WTC11 (cell line): ENCODE data around the gene GUCA1A.

Source experiments
- ATF3 ChIP-seq: sonication (generic); formaldehyde crosslinking; conservative IDR thresholded peaks from 2 replicates; pipeline ENCODE4 v1.8.1; 2022; ENCODE audit warnings: mild to moderate bottlenecking, missing genetic modification reagents
- E2F4 ChIP-seq: sonication (generic); formaldehyde crosslinking; IDR thresholded peaks from 2 replicates; pipeline ENCODE4 v1.8.1; 2022; ENCODE audit warnings: low read depth, mild to moderate bottlenecking, moderate library complexity, missing genetic modification reagents, borderline replicate concordance
- NR2C2 ChIP-seq: sonication (generic); formaldehyde crosslinking; IDR thresholded peaks from 2 replicates; pipeline ENCODE4 v1.8.0; 2022; ENCODE audit warnings: mild to moderate bottlenecking, missing genetic modification reagents
- SMAD3 ChIP-seq: sonication (generic); formaldehyde crosslinking; IDR thresholded peaks from 2 replicates; pipeline ENCODE4 v1.8.0; 2022; ENCODE audit warnings: missing genetic modification reagents, mild to moderate bottlenecking, borderline replicate concordance
- ZSCAN18 ChIP-seq: fragments of 250-450 bp; sonication (Bioruptor Pico); IDR thresholded peaks from 2 replicates; pipeline ENCODE4 v2.1.2; 2022; ENCODE audit warnings: mild to moderate bottlenecking, moderate library complexity
- TF ChIP-seq, protein P1 (sequence below): fragments of 200-600 bp; IDR thresholded peaks from 2 replicates; pipeline ENCODE4 v1.8.0; 2022; ENCODE audit warnings: antibody characterized with exemption
- TF ChIP-seq, protein P2 (sequence below): sonication (generic); formaldehyde crosslinking; IDR thresholded peaks from 2 replicates; pipeline ENCODE4 v1.8.1; 2022; ENCODE audit warnings: low read depth, missing genetic modification reagents, borderline replicate concordance

GRCh38 chr6:42179945-42180313 lies 6.8 kb downstream of the GUCA1A start:
- TF ChIP-seq, protein P1, sequence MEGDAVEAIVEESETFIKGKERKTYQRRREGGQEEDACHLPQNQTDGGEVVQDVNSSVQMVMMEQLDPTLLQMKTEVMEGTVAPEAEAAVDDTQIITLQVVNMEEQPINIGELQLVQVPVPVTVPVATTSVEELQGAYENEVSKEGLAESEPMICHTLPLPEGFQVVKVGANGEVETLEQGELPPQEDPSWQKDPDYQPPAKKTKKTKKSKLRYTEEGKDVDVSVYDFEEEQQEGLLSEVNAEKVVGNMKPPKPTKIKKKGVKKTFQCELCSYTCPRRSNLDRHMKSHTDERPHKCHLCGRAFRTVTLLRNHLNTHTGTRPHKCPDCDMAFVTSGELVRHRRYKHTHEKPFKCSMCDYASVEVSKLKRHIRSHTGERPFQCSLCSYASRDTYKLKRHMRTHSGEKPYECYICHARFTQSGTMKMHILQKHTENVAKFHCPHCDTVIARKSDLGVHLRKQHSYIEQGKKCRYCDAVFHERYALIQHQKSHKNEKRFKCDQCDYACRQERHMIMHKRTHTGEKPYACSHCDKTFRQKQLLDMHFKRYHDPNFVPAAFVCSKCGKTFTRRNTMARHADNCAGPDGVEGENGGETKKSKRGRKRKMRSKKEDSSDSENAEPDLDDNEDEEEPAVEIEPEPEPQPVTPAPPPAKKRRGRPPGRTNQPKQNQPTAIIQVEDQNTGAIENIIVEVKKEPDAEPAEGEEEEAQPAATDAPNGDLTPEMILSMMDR: no peak
- TF ChIP-seq SMAD3 (CRISPR knock-in tag): no peak
- TF ChIP-seq E2F4: no peak
- TF ChIP-seq ATF3 (CRISPR knock-in tag): no peak
- TF ChIP-seq NR2C2 (CRISPR knock-in tag): no peak
- TF ChIP-seq ZSCAN18: no peak
- TF ChIP-seq, protein P2, sequence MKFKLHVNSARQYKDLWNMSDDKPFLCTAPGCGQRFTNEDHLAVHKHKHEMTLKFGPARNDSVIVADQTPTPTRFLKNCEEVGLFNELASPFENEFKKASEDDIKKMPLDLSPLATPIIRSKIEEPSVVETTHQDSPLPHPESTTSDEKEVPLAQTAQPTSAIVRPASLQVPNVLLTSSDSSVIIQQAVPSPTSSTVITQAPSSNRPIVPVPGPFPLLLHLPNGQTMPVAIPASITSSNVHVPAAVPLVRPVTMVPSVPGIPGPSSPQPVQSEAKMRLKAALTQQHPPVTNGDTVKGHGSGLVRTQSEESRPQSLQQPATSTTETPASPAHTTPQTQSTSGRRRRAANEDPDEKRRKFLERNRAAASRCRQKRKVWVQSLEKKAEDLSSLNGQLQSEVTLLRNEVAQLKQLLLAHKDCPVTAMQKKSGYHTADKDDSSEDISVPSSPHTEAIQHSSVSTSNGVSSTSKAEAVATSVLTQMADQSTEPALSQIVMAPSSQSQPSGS (CRISPR knock-in tag): no peak
